IPS-18a (cell line): ENCODE data around the gene SHB.

Source experiments
- H3K27ac ChIP-seq: one replicate; pipeline ENCODE4 v1.5.1; 2013; ENCODE audit warnings: low read length
- H3K27me3 ChIP-seq: one replicate; pipeline ENCODE4 v1.6.1; 2013; ENCODE audit warnings: mild to moderate bottlenecking, low read length; ENCODE audit not compliant: control insufficient read depth, insufficient read depth
- H3K36me3 ChIP-seq: one replicate; pipeline ENCODE4 v1.6.1; 2013; ENCODE audit warnings: low read depth, low read length; ENCODE audit not compliant: control insufficient read depth
- H3K4me1 ChIP-seq: one replicate; pipeline ENCODE4 v1.6.1; 2013; ENCODE audit warnings: low read depth, low read length; ENCODE audit not compliant: control insufficient read depth
- H3K4me3 ChIP-seq: one replicate; pipeline ENCODE4 v1.5.1; 2013; ENCODE audit warnings: low read length
- H3K9ac ChIP-seq: one replicate; pipeline ENCODE4 v1.6.1; 2013; ENCODE audit warnings: mild to moderate bottlenecking, low read length, moderate library complexity
- H3K9me3 ChIP-seq: one replicate; pipeline ENCODE4 v1.6.1; 2013; ENCODE audit warnings: low read depth, low read length; ENCODE audit not compliant: control insufficient read depth

The SHB gene

DNA sequence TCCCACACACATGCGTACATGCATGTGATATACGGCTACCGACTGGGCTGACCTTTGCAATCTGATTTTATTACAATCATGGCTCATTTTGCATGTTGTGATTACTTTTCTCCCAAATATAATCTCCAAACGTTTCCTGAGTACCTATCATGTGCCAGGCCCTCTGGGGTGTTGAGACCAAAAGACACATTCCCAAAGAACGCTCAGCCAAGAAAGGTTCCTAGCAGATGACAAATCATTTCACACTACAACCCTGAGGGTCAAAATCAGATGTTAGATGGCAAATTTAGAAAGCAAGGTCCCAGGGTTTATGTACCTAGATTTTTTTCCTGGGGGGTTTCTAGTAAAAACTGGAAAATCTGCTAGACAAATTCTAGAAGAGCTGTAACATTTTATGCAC is 132.7 kb downstream of the SHB start:
- no peak overlapping the region for H3K4me3 ChIP-seq
- H3K9ac ChIP-seq = no peak overlapping the region
- H3K4me1 ChIP-seq = no peaks in the 10 kb centered on the region
- H3K36me3 ChIP-seq = no peaks in the 10 kb centered on the region
- H3K27ac ChIP-seq = no peak overlapping the region
- H3K9me3 ChIP-seq = no peaks in the 10 kb centered on the region
- no peaks in the 10 kb centered on the region for H3K27me3 ChIP-seq

- no peaks in the 10 kb centered on the region for H3K9me3 ChIP-seq
- H3K27ac ChIP-seq = no peak overlapping the region
- H3K4me3 ChIP-seq = no peak overlapping the region
- no peaks in the 10 kb centered on the region for H3K4me1 ChIP-seq
- no peaks in the 10 kb centered on the region for H3K27me3 ChIP-seq
- H3K36me3 ChIP-seq = no peaks in the 10 kb centered on the region
- H3K9ac ChIP-seq = no peak overlapping the region
Observed at GRCh38 chr9:37935096-37935495, 133.9 kb downstream of the SHB start.

- Histone ChIP-seq H3K27me3 (no peaks in the 10 kb centered on the region), H3K4me3 (no peak overlapping the region), H3K4me1 (no peaks in the 10 kb centered on the region), H3K9me3 (no peaks in the 10 kb centered on the region), H3K27ac (no peak overlapping the region), H3K36me3 (no peaks in the 10 kb centered on the region), H3K9ac (no peak overlapping the region)
Observed at GRCh38 chr9:37931592-37931991, 137.4 kb downstream of the SHB start.

DNA sequence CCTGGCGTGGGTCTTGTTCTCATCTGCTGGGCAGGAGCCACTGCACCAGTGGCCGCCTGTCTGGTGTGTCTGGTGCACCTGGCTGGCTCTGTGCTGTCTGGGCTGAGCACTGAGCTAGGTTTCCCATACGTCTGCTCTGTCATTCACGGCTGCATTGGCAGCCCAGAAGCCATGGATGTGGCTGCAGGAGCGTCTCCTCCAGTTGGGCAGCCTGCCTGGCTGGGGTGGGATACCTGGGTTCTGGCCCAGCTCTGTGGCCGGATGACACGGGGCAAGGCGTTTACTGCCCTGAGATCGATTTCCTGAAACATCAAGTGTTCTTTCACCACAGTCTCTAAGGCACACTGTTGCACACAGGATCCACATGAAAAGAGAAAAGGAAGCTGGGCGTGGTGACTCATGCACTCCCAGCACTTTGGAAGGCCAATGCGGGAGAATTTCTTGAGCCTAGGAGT is 139.6 kb downstream of the SHB start:
- no peaks in the 10 kb centered on the region for H3K27me3 ChIP-seq
- H3K4me3 ChIP-seq = no peak overlapping the region
- no peak overlapping the region for H3K27ac ChIP-seq
- H3K9me3 ChIP-seq = no peaks in the 10 kb centered on the region
- no peak overlapping the region for H3K9ac ChIP-seq
- no peaks in the 10 kb centered on the region for H3K4me1 ChIP-seq
- no peaks in the 10 kb centered on the region for H3K36me3 ChIP-seq

DNA sequence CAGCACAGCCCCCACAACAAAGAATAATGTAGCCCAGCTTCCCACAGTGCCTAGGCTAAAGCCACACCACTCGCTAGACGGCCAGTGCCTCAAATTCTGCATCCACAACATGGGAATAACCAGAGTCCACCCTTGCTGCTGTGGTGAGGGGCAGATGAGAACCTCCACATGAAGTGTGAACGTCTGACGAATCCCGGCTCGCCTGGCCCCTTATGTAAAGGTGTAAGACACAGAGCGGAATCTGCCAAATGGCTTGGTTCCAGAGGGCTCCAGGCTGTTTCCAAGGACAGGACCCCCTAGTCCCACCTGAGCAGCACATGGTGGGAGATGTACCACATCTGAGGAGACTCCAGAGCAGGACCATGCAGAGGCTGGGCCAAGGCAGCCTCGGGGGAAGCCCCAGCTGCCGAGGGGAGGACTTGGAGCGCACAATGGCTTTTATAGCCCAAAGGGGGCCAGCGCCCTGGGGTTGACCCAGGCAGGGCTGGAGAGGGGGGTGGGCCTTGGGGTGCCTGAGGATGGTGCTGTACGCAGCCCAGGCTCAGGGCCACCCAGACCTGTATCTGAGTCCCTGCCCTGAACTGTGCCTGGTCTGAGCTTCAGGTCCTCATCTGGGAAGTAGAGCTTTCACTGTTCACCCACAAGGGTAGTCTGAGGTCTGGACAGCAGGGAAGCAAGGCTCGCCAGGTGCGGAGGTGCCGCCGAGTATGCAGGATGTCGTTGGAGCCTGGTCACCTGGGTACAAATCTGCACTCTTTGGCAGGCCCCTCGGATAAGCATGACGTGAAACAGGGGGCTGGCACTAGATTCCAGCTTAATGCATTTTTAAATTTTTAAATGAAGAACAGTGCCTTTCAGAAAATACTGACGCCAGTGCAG is 140.2 kb downstream of the SHB start:
- Histone ChIP-seq H3K9ac (no peak overlapping the region), H3K27me3 (no peaks in the 10 kb centered on the region), H3K9me3 (no peaks in the 10 kb centered on the region), H3K4me3 (no peak overlapping the region), H3K27ac (no peak overlapping the region), H3K4me1 (no peaks in the 10 kb centered on the region), H3K36me3 (no peaks in the 10 kb centered on the region)

GRCh38 chr9:37927601-37928551 is 141.2 kb downstream of the SHB start:
- Histone ChIP-seq H3K4me1 (no peaks in the 10 kb centered on the region), H3K27me3 (no peaks in the 10 kb centered on the region), H3K9ac (no peak overlapping the region), H3K27ac (no peak overlapping the region), H3K36me3 (no peaks in the 10 kb centered on the region), H3K4me3 (no peak overlapping the region), H3K9me3 (no peaks in the 10 kb centered on the region)

- H3K9me3 ChIP-seq = no peaks in the 10 kb centered on the region
- H3K4me1 ChIP-seq = no peaks in the 10 kb centered on the region
- no peaks in the 10 kb centered on the region for H3K27me3 ChIP-seq
- H3K9ac ChIP-seq = no peak overlapping the region
- H3K4me3 ChIP-seq = no peak overlapping the region
- no peak overlapping the region for H3K27ac ChIP-seq
- no peaks in the 10 kb centered on the region for H3K36me3 ChIP-seq
Observed at GRCh38 chr9:37927132-37927531, 141.9 kb downstream of the SHB start.

DNA sequence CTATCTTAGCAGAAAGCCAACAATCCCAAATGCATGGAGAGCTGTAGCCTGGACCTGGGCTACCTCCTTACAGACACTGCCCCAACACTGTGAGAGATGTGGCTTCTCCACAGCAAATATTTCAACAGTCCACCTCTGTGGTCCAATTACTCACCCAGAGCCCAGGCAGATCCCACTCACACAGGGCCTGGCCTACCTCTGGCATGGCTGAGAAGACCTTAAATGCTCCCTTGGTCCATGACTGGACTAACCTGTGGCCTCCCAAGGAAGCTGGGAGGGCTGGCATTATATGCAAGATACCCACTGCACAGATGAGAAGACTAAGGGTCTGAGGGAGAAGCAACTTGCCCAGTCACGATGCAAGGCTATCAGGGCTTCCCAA is 142.3 kb downstream of the SHB start:
- no peaks in the 10 kb centered on the region for H3K4me1 ChIP-seq
- no peaks in the 10 kb centered on the region for H3K9me3 ChIP-seq
- no peaks in the 10 kb centered on the region for H3K27me3 ChIP-seq
- no peak overlapping the region for H3K27ac ChIP-seq
- no peak overlapping the region for H3K4me3 ChIP-seq
- H3K36me3 ChIP-seq = no peaks in the 10 kb centered on the region
- no peak overlapping the region for H3K9ac ChIP-seq

GRCh38 chr9:37925786-37926736 is 143.0 kb downstream of the SHB start:
- Histone ChIP-seq H3K9me3 (no peaks in the 10 kb centered on the region), H3K4me3 (no peak overlapping the region), H3K27ac (no peak overlapping the region), H3K27me3 (no peaks in the 10 kb centered on the region), H3K9ac (no peak overlapping the region), H3K4me1 (no peaks in the 10 kb centered on the region), H3K36me3 (no peaks in the 10 kb centered on the region)

GRCh38 chr9:37925006-37925405 is 144.0 kb downstream of the SHB start:
- H3K9ac ChIP-seq = no peak overlapping the region
- H3K27me3 ChIP-seq = no peaks in the 10 kb centered on the region
- no peak overlapping the region for H3K27ac ChIP-seq
- H3K4me1 ChIP-seq = peaks cover under 1% of the 10 kb centered on the region
- H3K4me3 ChIP-seq = no peak overlapping the region
- H3K9me3 ChIP-seq = no peaks in the 10 kb centered on the region
- H3K36me3 ChIP-seq = no peaks in the 10 kb centered on the region

GRCh38 chr9:37924538-37924937 is 144.5 kb downstream of the SHB start:
- no peaks in the 10 kb centered on the region for H3K27me3 ChIP-seq
- H3K36me3 ChIP-seq = no peaks in the 10 kb centered on the region
- H3K9me3 ChIP-seq = no peaks in the 10 kb centered on the region
- H3K4me1 ChIP-seq = peaks cover 5% of the 10 kb centered on the region
- no peak overlapping the region for H3K9ac ChIP-seq
- H3K4me3 ChIP-seq = no peak overlapping the region
- H3K27ac ChIP-seq = no peak overlapping the region
